ENCODE data around the gene GJD4. TPM values are rescaled to one million over a fixed set of nuclear protein-coding genes. Genes with fewer than 3 reads are reported as not detected.

GJD4 gene
- total and polyA plus RNA-seq, 2 donors (not counting 3 experiments of a cell fraction or from before 2014, with no cell fraction given) = not detected

GRCh38 chr10:35578618-35578956, 26.6 kb upstream of the GJD4 start:
- Histone ChIP-seq H3K79me2 (ENCODE audit: control insufficient read depth, insufficient read depth, low read length) (no peaks in the 10 kb centered on the region), H3K36me3 (ENCODE audit: control insufficient read depth in 2 of 2, extremely low read depth in 1 of 2, insufficient read depth in 2 of 2, low read length in 2 of 2) (peaks cover 3% of the 10 kb centered on the region in 2 experiments), H4K20me1 (replicated peaks; ENCODE audit: control insufficient read depth, extremely low read depth, insufficient read depth, low read length) (no peaks in the 10 kb centered on the region), H3K27ac (ENCODE audit: insufficient read depth, low read depth, low read length) (no peak overlapping the region), H3K9ac (replicated peaks; ENCODE audit: extremely low read depth, insufficient read depth, low read length) (no peak overlapping the region), H3K9me1 (replicated peaks; ENCODE audit: control insufficient read depth, extremely low read depth, insufficient read depth, low read length) (no peaks in the 10 kb centered on the region), H3K27me3 (ENCODE audit: control insufficient read depth in 2 of 2, insufficient read depth in 2 of 2, low read length in 2 of 2) (no peaks in the 10 kb centered on the region), H3K4me3 (replicated peaks in 1 of 3; ENCODE audit: insufficient read depth in 1 of 3, low read depth in 1 of 3, low read length in 3 of 3) (no peak overlapping the region), H3K4me2 (ENCODE audit: insufficient read depth, low read length) (no peak overlapping the region), H3K9me3 (replicated peaks; ENCODE audit: control insufficient read depth, insufficient read depth, low read length) (no peaks in the 10 kb centered on the region), H3K4me1 (ENCODE audit: control insufficient read depth, extremely low read depth, insufficient read depth, low read length) (peaks cover 31% of the 10 kb centered on the region), H2AFZ (ENCODE audit: low read depth, low read length) (no peak overlapping the region)
- dilution Hi-C loops (cut with MboI; ENCODE audit: extremely low pct_ligation_motif_present, low sequenced_read_pairs) = no loop called here
- DNase-seq (ENCODE audit: low read depth, low spot score) (no peak), FAIRE-seq (no peak)
- intact Hi-C loops (cut with micrococcal nuclease) = loop anchor here (5.0 to 10.0 kb wide), 2 partner anchors 59 to 1306 kb away; no protein-coding TSS in a partner anchor
- POLR2A ChIA-PET = no interaction called here
- TF ChIP-seq POLR2AphosphoS5 (IDR thresholded peaks at IDR 0.05; ENCODE audit: insufficient read depth, low read depth, low read length) (no peak), EZH2 (IDR thresholded peaks at IDR 0.05; ENCODE audit: borderline replicate concordance, low read depth, low read length, severe bottlenecking) (no peak), FOS (IDR thresholded peaks at IDR 0.05; ENCODE audit: borderline replicate concordance, insufficient read depth, low read length) (no peak), GATA2 (IDR thresholded peaks at IDR 0.05; ENCODE audit: insufficient read depth, insufficient read length, low read depth, low read length) (no peak), POLR2A (IDR thresholded peaks at IDR 0.05; ENCODE audit: low read depth, low read length) (no peak), MYC (IDR thresholded peaks at IDR 0.05; ENCODE audit: low read depth, low read length) (no peak), CTCF (IDR thresholded peaks at IDR 0.05; ENCODE audit: extremely low read depth in 1 of 2, insufficient read depth in 1 of 2, low read depth in 1 of 2, low read length in 2 of 2) (no peak), JUN (IDR thresholded peaks at IDR 0.05; ENCODE audit: borderline replicate concordance, insufficient read depth, insufficient read length, low read depth) (no peak)
- TF ChIP-seq, protein P1, sequence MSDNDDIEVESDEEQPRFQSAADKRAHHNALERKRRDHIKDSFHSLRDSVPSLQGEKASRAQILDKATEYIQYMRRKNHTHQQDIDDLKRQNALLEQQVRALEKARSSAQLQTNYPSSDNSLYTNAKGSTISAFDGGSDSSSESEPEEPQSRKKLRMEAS (IDR thresholded peaks at IDR 0.05; ENCODE audit: insufficient read depth, insufficient read length) = no peak
- CTCF ChIA-PET = interaction anchor here (1.1 to 1.6 kb wide), 2 partner anchors 10 to 16 kb away, joined by 3 read pairs; no protein-coding TSS in a partner anchor
- BruUV-seq (replicated peaks) = no TSS peak
